H54 (cell line): ENCODE measurements around the gene GTSF1L.
A peak's percentile ranks its signal among the peaks of the same experiment; 100 is the strongest.

Experiments used
- DNase-seq: peaks from one replicate; pipeline ENCODE4 v3.0.0; 2011; ENCODE audit warnings: low spot score, mixed read lengths; ENCODE audit not compliant: insufficient read length
- FAIRE-seq: peaks from 3 replicates; lab custom pipeline; 2011; peaks lifted over from hg19 to GRCh38; lab: Jason Lieb, UNC
- POLR2A ChIP-seq: IDR thresholded peaks from 2 replicates; pipeline ENCODE4 v1.6.1; 2011; ENCODE audit warnings: low read depth, mild to moderate bottlenecking, low read length

Gene GTSF1L

DNA sequence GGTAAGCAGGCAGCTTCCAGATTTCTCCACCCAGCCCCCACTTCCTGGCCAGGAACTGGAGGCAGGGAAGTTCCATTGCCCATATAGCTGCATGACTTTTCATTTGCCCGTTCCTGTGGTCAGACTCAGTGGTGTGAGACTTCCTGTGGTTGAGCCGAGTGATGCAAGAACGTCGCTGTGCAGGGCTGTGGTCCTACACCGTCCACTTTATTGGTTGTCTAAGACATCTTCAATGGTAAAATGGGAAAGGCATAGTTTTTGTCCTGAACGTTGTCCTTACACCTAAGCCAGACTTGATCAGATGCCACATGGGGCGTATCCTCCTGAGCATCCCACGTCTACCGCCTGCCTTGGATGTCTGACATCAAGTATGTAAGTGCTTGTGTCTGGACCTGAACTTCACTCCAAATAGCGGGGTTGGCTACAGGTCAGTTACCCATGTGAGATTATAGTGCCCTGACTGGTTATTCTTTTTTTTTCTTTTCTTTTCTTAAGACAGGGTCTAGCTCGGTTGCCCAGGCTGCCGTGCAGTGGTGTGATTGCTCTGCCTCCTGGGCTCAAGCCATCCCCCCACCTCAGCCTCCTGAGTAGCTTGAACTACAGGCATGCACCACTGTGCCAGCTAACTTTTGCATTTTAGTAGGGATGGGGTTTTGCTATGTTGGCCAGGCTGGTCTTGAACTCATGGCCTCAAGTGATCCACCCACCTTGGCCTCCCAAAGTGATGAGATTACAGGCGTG is 25.9 kb upstream of the GTSF1L start:
- FAIRE-seq, result no peak
- DNase-seq, result peak; percentile 47
- TF ChIP-seq POLR2A, result no peak

GRCh38 chr20:43752051-43752360 is 25.2 kb upstream of the GTSF1L start:
- no peak for TF ChIP-seq POLR2A
- DNase-seq (no peak), FAIRE-seq (no peak)

DNA sequence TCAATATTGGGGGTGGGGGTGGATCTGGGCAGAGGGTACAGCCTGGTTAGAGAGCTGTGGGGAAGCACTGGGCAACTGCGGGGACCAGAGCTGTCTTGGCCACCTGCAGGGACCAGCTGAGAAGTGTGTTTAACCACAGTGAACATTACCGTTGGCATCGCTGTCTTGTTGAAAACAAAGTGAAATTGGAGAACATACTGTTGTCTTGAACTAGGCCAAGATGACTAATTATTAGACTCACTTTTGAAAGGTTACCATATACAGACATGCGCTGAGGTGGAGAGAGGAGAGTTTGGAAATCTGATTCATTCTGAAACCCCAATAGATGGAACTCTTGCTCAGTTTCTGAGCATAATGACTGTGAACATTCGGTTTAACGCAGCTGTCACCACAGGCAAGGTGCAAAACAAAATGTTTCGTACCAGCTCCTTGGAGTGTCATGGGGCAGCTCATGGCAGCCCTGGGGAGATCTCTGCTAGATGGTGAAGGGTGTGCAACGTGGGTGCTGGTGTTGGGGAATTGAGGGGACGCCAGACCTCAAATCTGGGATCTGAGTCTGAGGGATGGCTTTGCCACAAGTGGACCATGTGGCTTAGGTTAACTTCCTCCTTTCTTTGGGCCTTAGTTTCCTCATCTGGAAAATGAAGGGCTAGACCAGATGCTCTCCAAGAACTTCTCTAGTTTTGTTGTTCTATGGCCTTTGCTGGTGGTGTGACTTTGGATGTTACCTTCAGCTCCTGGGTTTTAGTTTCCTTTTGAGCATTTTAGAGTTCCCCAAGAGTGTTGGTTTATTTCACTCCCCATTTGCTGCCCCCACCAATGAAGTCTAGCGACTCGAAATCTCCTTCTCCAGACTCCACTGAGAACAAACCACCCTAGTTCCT is 24.6 kb upstream of the GTSF1L start:
- no peak for TF ChIP-seq POLR2A
- FAIRE-seq (no peak), DNase-seq (peak; percentile 72)

- no peak for TF ChIP-seq POLR2A
- DNase-seq, result no peak
- FAIRE-seq, result no peak
Observed at GRCh38 chr20:43750774-43751166, 24.0 kb upstream of the GTSF1L start.

- TF ChIP-seq POLR2A, result no peak
- DNase-seq (peak; percentile 77), FAIRE-seq (no peak)
Observed at GRCh38 chr20:43749734-43750294, 23.0 kb upstream of the GTSF1L start.

GRCh38 chr20:43748274-43748673 is 21.5 kb upstream of the GTSF1L start:
- TF ChIP-seq POLR2A, result no peak
- FAIRE-seq, result no peak
- no peak for DNase-seq

GRCh38 chr20:43746344-43747137 is 19.7 kb upstream of the GTSF1L start:
- no peak for DNase-seq
- no peak for FAIRE-seq
- no peak for TF ChIP-seq POLR2A

DNA sequence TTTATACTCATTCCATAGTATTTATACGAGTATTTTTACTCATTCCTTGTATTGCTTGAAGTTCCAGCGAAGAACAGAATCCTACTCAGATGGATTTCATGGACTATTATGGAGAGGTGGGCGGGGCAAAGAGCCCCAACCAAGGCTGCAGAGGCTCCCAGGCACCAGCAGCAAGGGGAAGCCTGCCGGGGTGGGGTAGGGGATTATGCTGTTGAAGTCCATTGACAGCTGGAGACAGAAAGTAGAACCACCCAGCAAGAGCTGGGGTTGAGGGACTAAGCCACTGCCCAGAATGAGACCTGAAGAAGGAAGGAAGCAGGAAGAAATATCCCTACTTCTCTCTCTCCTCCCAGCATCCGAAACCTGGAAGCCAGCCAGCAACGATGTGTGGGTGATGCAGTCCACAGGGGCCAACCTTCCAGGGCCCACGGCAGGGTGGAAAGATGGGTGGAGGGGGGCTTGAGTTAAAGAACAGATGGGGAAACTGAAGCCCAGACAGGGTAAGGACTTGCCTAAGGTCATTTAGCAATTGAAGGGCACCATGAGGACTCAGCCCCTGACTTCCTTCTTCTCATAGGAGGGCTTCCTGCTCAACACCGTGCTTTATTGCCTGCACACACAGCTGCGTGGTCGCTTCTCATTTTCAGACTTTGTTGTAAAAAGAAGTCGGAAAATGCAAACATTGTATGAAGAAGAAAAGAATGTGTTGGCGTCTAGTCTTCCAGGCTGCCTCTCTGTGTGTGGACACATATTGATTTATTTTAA is 18.3 kb upstream of the GTSF1L start:
- FAIRE-seq, result no peak
- no peak for TF ChIP-seq POLR2A
- DNase-seq, result no peak

GRCh38 chr20:43744151-43744611 is 17.4 kb upstream of the GTSF1L start:
- peak; percentile 76 for DNase-seq
- no peak for FAIRE-seq
- TF ChIP-seq POLR2A, result no peak

- no peak for TF ChIP-seq POLR2A
- FAIRE-seq (no peak), DNase-seq (no peak)
Observed at GRCh38 chr20:43740642-43741041, 13.8 kb upstream of the GTSF1L start.

DNA sequence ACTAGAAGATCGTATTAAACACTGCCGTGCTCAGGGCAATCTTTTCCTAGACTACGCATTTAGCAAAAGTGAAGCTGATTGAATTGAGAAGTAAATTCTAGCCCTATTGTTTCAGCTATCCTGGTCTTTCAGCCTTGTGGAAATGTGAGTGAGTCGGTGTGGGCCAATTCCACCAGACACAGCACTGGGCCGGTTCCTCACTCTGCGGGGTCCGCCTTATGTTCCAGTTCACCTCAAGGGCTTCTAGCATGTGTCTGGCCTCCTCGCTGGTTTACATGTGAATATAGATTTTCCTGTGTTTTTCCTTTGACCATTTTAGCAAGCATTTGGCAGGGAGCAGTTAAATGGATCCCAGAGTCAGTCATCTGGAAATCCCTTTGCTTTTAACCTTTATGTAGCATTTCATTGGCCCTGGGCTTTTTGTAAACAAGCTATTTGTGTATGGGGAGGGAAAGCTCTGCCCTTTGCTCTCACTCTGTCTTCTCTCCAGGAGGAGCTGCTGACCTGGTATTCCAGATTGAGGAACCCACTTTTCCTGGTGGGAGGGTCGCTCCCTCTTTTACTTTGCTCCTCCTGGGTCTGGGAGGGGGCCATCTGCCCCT is 12.4 kb upstream of the GTSF1L start:
- no peak for TF ChIP-seq POLR2A
- DNase-seq (no peak), FAIRE-seq (no peak)

DNA sequence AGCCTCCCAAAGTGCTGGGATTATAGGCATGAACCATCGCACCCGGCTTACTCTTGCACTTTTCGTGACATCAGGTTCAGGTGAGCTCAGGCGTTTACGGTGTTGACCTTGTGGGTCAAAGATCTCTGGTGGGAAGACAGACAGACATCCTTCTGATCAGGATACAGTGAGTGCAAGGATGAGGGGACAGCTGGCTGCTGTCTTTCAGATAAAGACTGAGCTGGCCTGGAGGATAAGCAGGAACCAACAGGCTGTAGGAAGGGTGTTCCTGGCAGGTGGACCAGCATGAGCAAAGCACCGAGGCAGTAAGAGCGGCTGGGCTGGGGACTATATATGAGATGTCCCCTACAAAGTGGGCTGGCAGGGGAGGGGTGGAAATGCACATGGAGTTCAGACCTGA is 11.1 kb upstream of the GTSF1L start:
- FAIRE-seq, result no peak
- no peak for DNase-seq
- no peak for TF ChIP-seq POLR2A
